Measurements from ENCODE around the gene BEND4.
"Not testable (repeated sequence)": the region's sequence is repeated elsewhere in the genome, so short reads cannot be mapped to it uniquely, and the experiment has no call there.

The BEND4 gene

GRCh38 chr4:42172128-42172790 is 19.8 kb upstream of the BEND4 start:
- H4K20me1 ChIP-seq (ENCODE audit: control insufficient read depth, insufficient read depth, low read depth, low read length), result no peaks in the 10 kb centered on the region
- no peak overlapping the region for H3K4me3 ChIP-seq (ENCODE audit: low read length)
- no peak overlapping the region for H3K27ac ChIP-seq (ENCODE audit: low read depth, low read length)
- H3K4me1 ChIP-seq (ENCODE audit: control insufficient read depth, low read length), result no peaks in the 10 kb centered on the region
- no peaks in the 10 kb centered on the region; the same call in 1 of the 2 replicates for H3K9me2 ChIP-seq (replicated peaks; ENCODE audit: control insufficient read depth, low read length)
- TF ChIP-seq EZH2phosphoT487 (IDR thresholded peaks at IDR 0.05; ENCODE audit: borderline replicate concordance, low read length), result no peak
- no peaks in the 10 kb centered on the region for H3K9me3 ChIP-seq (ENCODE audit: control insufficient read depth, insufficient read depth, low read length)
- no peaks in the 10 kb centered on the region for H3K36me3 ChIP-seq (ENCODE audit: control insufficient read depth, low read length)
- no peaks in the 10 kb centered on the region for H3K79me2 ChIP-seq (ENCODE audit: control insufficient read depth, low read length)
- no peaks in the 10 kb centered on the region for H3F3A ChIP-seq (ENCODE audit: control insufficient read depth, insufficient read depth)
- H3K4me2 ChIP-seq (ENCODE audit: low read length), result no peak overlapping the region
- H3K27me3 ChIP-seq (ENCODE audit: control insufficient read depth, low read length), result no peaks in the 10 kb centered on the region

DNA sequence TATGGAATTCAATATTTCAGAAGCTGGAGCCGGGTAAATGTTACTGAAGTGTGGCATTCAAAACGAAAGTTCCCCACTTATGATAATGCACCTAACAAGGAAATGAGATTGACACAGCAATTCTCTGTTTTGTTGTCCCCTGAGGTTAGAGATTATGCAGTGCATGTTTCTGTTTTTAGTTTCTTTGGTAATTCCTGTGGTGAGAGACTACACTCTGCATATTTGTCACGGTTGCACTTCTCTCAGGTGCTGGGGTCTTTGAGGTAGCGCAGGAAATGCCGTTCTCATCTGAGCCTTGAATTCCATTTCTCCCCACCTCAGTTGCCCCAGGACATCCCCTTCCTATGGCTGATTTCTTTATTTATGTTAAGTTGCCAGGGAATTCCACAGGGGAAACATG is 15.3 kb upstream of the BEND4 start:
- H4K20me1 ChIP-seq (ENCODE audit: control insufficient read depth, insufficient read depth, low read depth, low read length), result no peaks in the 10 kb centered on the region
- no peak overlapping the region for H3K4me3 ChIP-seq (ENCODE audit: low read length)
- no peaks in the 10 kb centered on the region for H3K9me2 ChIP-seq (replicated peaks; ENCODE audit: control insufficient read depth, low read length)
- H3K4me1 ChIP-seq (ENCODE audit: control insufficient read depth, low read length), result no peaks in the 10 kb centered on the region
- no peaks in the 10 kb centered on the region for H3K79me2 ChIP-seq (ENCODE audit: control insufficient read depth, low read length)
- H3K4me2 ChIP-seq (ENCODE audit: low read length), result no peak overlapping the region
- no peak overlapping the region for H3K27ac ChIP-seq (ENCODE audit: low read depth, low read length)
- TF ChIP-seq CTCF (IDR thresholded peaks at IDR 0.05; ENCODE audit: low read depth, low read length, poor library complexity, severe bottlenecking), result no peak
- no peak for TF ChIP-seq EZH2phosphoT487 (IDR thresholded peaks at IDR 0.05; ENCODE audit: borderline replicate concordance, low read length)
- H3K36me3 ChIP-seq (ENCODE audit: control insufficient read depth, low read length), result no peaks in the 10 kb centered on the region
- no peaks in the 10 kb centered on the region for H3K27me3 ChIP-seq (ENCODE audit: control insufficient read depth, low read length)
- H3K9me3 ChIP-seq (ENCODE audit: control insufficient read depth, insufficient read depth, low read length), result peaks cover 9% of the 10 kb centered on the region; the same call in 1 of the 2 replicates
- H3F3A ChIP-seq (ENCODE audit: control insufficient read depth, insufficient read depth), result no peaks in the 10 kb centered on the region

GRCh38 chr4:42166186-42166585 is 13.7 kb upstream of the BEND4 start:
- not testable (repeated sequence) for H3K27ac ChIP-seq (ENCODE audit: low read depth, low read length); H3K4me3 ChIP-seq (ENCODE audit: low read length); H4K20me1 ChIP-seq (ENCODE audit: control insufficient read depth, insufficient read depth, low read depth, low read length); H3K9me3 ChIP-seq (ENCODE audit: control insufficient read depth, insufficient read depth, low read length); H3K36me3 ChIP-seq (ENCODE audit: control insufficient read depth, low read length); H3F3A ChIP-seq (ENCODE audit: control insufficient read depth, insufficient read depth); H3K4me1 ChIP-seq (ENCODE audit: control insufficient read depth, low read length); H3K79me2 ChIP-seq (ENCODE audit: control insufficient read depth, low read length); H3K4me2 ChIP-seq (ENCODE audit: low read length); H3K9me2 ChIP-seq (replicated peaks; ENCODE audit: control insufficient read depth, low read length); H3K27me3 ChIP-seq (ENCODE audit: control insufficient read depth, low read length)

DNA sequence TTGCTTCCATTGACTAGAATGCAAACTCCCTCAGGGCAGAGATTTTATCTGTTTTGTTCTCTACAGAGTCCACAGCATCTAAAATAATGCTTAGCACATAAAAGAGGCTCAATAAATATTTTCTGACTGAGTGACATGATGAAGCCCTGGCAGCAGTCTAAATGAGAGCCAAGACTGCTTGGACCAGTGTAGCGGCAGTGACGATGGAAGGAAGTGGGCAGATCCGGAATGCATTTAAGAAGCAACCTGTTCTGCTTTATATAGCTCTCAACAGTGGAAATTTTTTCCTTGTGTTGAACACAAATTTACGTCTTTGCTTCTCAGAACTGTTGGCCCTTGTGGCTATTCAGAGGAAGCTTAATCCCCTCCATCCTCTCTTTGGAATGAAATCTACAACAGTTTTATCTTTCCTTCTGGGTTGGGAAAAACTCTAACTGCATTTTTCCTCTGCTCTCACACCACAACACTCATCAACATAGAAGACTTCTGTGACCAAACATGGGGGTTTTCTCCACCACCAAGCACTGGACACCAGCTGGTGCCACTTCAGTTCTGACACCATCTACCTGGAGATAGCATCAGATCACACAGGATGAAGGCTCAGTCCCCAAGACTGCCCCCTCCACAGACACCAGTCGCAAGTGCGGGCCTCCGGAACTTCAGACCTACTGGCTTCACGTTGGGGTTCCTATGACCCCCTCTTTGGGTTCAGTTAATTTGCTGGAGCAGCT is 7.0 kb upstream of the BEND4 start:
- H3K27ac ChIP-seq (ENCODE audit: low read depth, low read length), result no peak overlapping the region
- no peak overlapping the region for H3K4me2 ChIP-seq (ENCODE audit: low read length)
- H3K4me1 ChIP-seq (ENCODE audit: control insufficient read depth, low read length), result no peaks in the 10 kb centered on the region
- TF ChIP-seq EZH2phosphoT487 (IDR thresholded peaks at IDR 0.05; ENCODE audit: borderline replicate concordance, low read length) (no peak), CTCF (IDR thresholded peaks at IDR 0.05; ENCODE audit: low read depth, low read length, poor library complexity, severe bottlenecking) (no peak)
- H3K27me3 ChIP-seq (ENCODE audit: control insufficient read depth, low read length), result no peaks in the 10 kb centered on the region
- no peaks in the 10 kb centered on the region for H3K79me2 ChIP-seq (ENCODE audit: control insufficient read depth, low read length)
- H3K36me3 ChIP-seq (ENCODE audit: control insufficient read depth, low read length), result no peaks in the 10 kb centered on the region
- no peaks in the 10 kb centered on the region for H3K9me2 ChIP-seq (replicated peaks; ENCODE audit: control insufficient read depth, low read length)
- no peak overlapping the region for H3K4me3 ChIP-seq (ENCODE audit: low read length)
- peaks cover 6% of the 10 kb centered on the region; the same call in 1 of the 2 replicates for H3K9me3 ChIP-seq (ENCODE audit: control insufficient read depth, insufficient read depth, low read length)
- H4K20me1 ChIP-seq (ENCODE audit: control insufficient read depth, insufficient read depth, low read depth, low read length), result no peaks in the 10 kb centered on the region
- H3F3A ChIP-seq (ENCODE audit: control insufficient read depth, insufficient read depth), result no peaks in the 10 kb centered on the region

All from DOHH2 (cell line).